H9 (cell line): Measurements from ENCODE around the gene PRR5L. TPM values are rescaled to one million over a fixed set of nuclear protein-coding genes. Genes with fewer than 3 reads are reported as not detected.
A peak's percentile ranks its signal among the peaks of the same experiment; 100 is the strongest.

ENCODE experiments used
- DNase-seq: peaks from one replicate; pipeline ENCODE4 v3.0.0-alpha.2; 2017
- H2AFZ ChIP-seq: one replicate; pipeline ENCODE4 v1.6.1; 2013; ENCODE audit warnings: mild to moderate bottlenecking, low read length, control low read depth, moderate library complexity
- H2AK5ac ChIP-seq: 2 replicates; pipeline ENCODE4 v1.6.1; 2013; ENCODE audit warnings: low read length, control low read depth, mixed read lengths; ENCODE audit not compliant: insufficient read length
- H2BK120ac ChIP-seq: one replicate; pipeline ENCODE4 v1.6.1; 2013; ENCODE audit warnings: low read depth, mild to moderate bottlenecking, low read length, control low read depth, inconsistent platforms; ENCODE audit not compliant: poor library complexity, severe bottlenecking
- H2BK12ac ChIP-seq: 2 replicates; pipeline ENCODE4 v1.6.1; 2013; ENCODE audit warnings: low read length, control low read depth, mixed read lengths, low read depth; ENCODE audit not compliant: insufficient read length
- H2BK15ac ChIP-seq: 2 replicates; pipeline ENCODE4 v1.6.1; 2013; ENCODE audit warnings: low read depth, low read length, control low read depth
- H2BK20ac ChIP-seq: one replicate; pipeline ENCODE4 v1.6.1; 2013; ENCODE audit warnings: low read depth, mild to moderate bottlenecking, low read length, control low read depth, inconsistent platforms; ENCODE audit not compliant: poor library complexity, severe bottlenecking
- H2BK5ac ChIP-seq: 2 replicates; pipeline ENCODE4 v1.6.1; 2013; ENCODE audit warnings: low read length, control low read depth, mixed read lengths; ENCODE audit not compliant: insufficient read length
- H3K14ac ChIP-seq: 2 replicates; pipeline ENCODE4 v1.6.1; 2013; ENCODE audit warnings: low read length, control low read depth; ENCODE audit not compliant: insufficient read depth
- H3K18ac ChIP-seq: 2 replicates; pipeline ENCODE4 v1.6.1; 2013; ENCODE audit warnings: low read depth, mild to moderate bottlenecking, mixed read lengths, low read length, control low read depth; ENCODE audit not compliant: insufficient read length
- H3K23ac ChIP-seq: 2 replicates; pipeline ENCODE4 v1.6.1; 2013; ENCODE audit warnings: low read length, control low read depth, mixed read lengths, low read depth; ENCODE audit not compliant: insufficient read length
- H3K23me2 ChIP-seq: 2 replicates; pipeline ENCODE4 v1.6.1; 2013; ENCODE audit warnings: low read depth, mild to moderate bottlenecking, mixed read lengths, low read length, control low read depth; ENCODE audit not compliant: insufficient read length, poor library complexity, severe bottlenecking
- H3K27ac ChIP-seq: 2 replicates; pipeline ENCODE4 v1.5.1; 2013; ENCODE audit warnings: low read length, control low read depth, mixed read lengths, low read depth; ENCODE audit not compliant: insufficient read length
- H3K27me3 ChIP-seq: 2 replicates; pipeline ENCODE4 v1.6.1; 2013; ENCODE audit warnings: low read length, control low read depth, inconsistent platforms; ENCODE audit not compliant: insufficient read depth
- H3K4ac ChIP-seq: 2 replicates; pipeline ENCODE4 v1.6.1; 2013; ENCODE audit warnings: low read depth, mild to moderate bottlenecking, control low read depth, inconsistent platforms, low read length, moderate library complexity
- H3K4me1 ChIP-seq: 2 replicates; pipeline ENCODE4 v1.6.1; 2013; ENCODE audit warnings: low read length, control low read depth, inconsistent platforms; ENCODE audit not compliant: insufficient read depth
- H3K4me2 ChIP-seq: 2 replicates; pipeline ENCODE4 v1.6.1; 2013; ENCODE audit warnings: low read length, control low read depth, mixed read lengths; ENCODE audit not compliant: insufficient read length, insufficient read depth
- H3K56ac ChIP-seq: 2 replicates; pipeline ENCODE4 v1.6.1; 2013; ENCODE audit warnings: low read depth, mild to moderate bottlenecking, mixed read lengths, low read length, control low read depth; ENCODE audit not compliant: insufficient read length
- H3K79me1 ChIP-seq: 2 replicates; pipeline ENCODE4 v1.6.1; 2013; ENCODE audit warnings: low read depth, mild to moderate bottlenecking, moderate library complexity, low read length, control low read depth, inconsistent platforms; ENCODE audit not compliant: insufficient read depth, poor library complexity, severe bottlenecking
- H3K79me2 ChIP-seq: 2 replicates; pipeline ENCODE4 v1.6.1; 2013; ENCODE audit warnings: low read length, control low read depth, inconsistent platforms; ENCODE audit not compliant: insufficient read depth
- H3K9ac ChIP-seq: 2 replicates; pipeline ENCODE4 v1.6.1; 2013; ENCODE audit warnings: low read length, control low read depth, mixed read lengths; ENCODE audit not compliant: insufficient read length; ENCODE audit errors: extremely low read depth
- H3K9me3 ChIP-seq: one replicate; pipeline ENCODE4 v1.6.1; 2013; ENCODE audit warnings: low read depth, low read length, inconsistent platforms; ENCODE audit not compliant: control insufficient read depth
- H3T11ph ChIP-seq: one replicate; pipeline ENCODE4 v1.6.1; 2013; ENCODE audit warnings: mild to moderate bottlenecking, low read length, control low read depth, inconsistent platforms
- H4K20me1 ChIP-seq: one replicate; pipeline ENCODE4 v1.6.1; 2013; ENCODE audit not compliant: control insufficient read depth, insufficient read length, insufficient read depth
- H4K5ac ChIP-seq: 2 replicates; pipeline ENCODE4 v1.6.1; 2013; ENCODE audit warnings: low read depth, mild to moderate bottlenecking, mixed read lengths, low read length, control low read depth; ENCODE audit not compliant: insufficient read length
- H4K8ac ChIP-seq: replicated peaks from 2 replicates; pipeline ENCODE4 v1.6.1; 2013; ENCODE audit warnings: low read length, control low read depth, mixed read lengths, low read depth; ENCODE audit not compliant: insufficient read length
- H4K91ac ChIP-seq: 2 replicates; pipeline ENCODE4 v1.6.1; 2013; ENCODE audit warnings: low read depth, mild to moderate bottlenecking, moderate library complexity, mixed read lengths, low read length, control low read depth; ENCODE audit not compliant: insufficient read length
- H3K27ac Mint-ChIP-seq, 3 experiments: 2 replicates in 2 of 3; 3 replicates in 1 of 3; pipeline ENCODE4 v1.8.0; 2020 to 2021; ENCODE audit warnings: mixed read lengths in 3 of 3, mild to moderate bottlenecking in 1 of 3, moderate library complexity in 1 of 3
- H3K27me3 Mint-ChIP-seq: 2 replicates; pipeline ENCODE4 v1.8.0; 2021; ENCODE audit warnings: low read depth, mild to moderate bottlenecking, moderate library complexity, mixed read lengths
- H3K36me3 Mint-ChIP-seq, 3 experiments: 2 replicates in 2 of 3; 3 replicates in 1 of 3; pipeline ENCODE4 v1.8.0; 2020 to 2021; ENCODE audit warnings: low read depth in 3 of 3, mixed read lengths in 3 of 3; ENCODE audit not compliant: insufficient read depth in 1 of 3
- H3K4me1 Mint-ChIP-seq, 2 experiments: 2 replicates each; pipeline ENCODE4 v1.8.0; 2020; ENCODE audit warnings: mixed read lengths in 2 of 2
- H3K4me3 Mint-ChIP-seq, 2 experiments: 2 replicates in 1 of 2; 3 replicates in 1 of 2; pipeline ENCODE4 v1.8.0; 2020 to 2021; ENCODE audit warnings: mild to moderate bottlenecking in 2 of 2, mixed read lengths in 2 of 2, moderate library complexity in 1 of 2
- H3K9me3 Mint-ChIP-seq, 2 experiments: 2 replicates in 1 of 2; 3 replicates in 1 of 2; pipeline ENCODE4 v1.8.0; 2020; ENCODE audit warnings: mild to moderate bottlenecking in 2 of 2, mixed read lengths in 2 of 2, moderate library complexity in 1 of 2
- WGBS: extraction: QIAGEN DNeasy Blood & Tissue Kit; methylation state at CpG from one replicate; pipeline ENCODE4 v1.1.7; 2013; ENCODE audit warnings: missing lambda C conversion rate, low lambda C conversion rate, mixed read lengths; ENCODE audit not compliant: insufficient read length; ENCODE audit errors: extremely low coverage; 5-methylcytosine and 5-hydroxymethylcytosine counted together
- total RNA-seq: library from RNA; stranded (reverse); gene quantifications from 2 replicates; pipeline ENCODE4 v1.2.1, GENCODE V29; 2021
- TF ChIP-seq, protein P1 (sequence below): fragments of 200-600 bp; sonication (generic); conservative IDR thresholded peaks from 3 replicates; pipeline ENCODE4 v1.8.0; 2021; ENCODE audit warnings: antibody characterized with exemption, mild to moderate bottlenecking

Gene PRR5L
- total RNA-seq, 1 experiment from 2014 or later = 5.6 TPM

DNA sequence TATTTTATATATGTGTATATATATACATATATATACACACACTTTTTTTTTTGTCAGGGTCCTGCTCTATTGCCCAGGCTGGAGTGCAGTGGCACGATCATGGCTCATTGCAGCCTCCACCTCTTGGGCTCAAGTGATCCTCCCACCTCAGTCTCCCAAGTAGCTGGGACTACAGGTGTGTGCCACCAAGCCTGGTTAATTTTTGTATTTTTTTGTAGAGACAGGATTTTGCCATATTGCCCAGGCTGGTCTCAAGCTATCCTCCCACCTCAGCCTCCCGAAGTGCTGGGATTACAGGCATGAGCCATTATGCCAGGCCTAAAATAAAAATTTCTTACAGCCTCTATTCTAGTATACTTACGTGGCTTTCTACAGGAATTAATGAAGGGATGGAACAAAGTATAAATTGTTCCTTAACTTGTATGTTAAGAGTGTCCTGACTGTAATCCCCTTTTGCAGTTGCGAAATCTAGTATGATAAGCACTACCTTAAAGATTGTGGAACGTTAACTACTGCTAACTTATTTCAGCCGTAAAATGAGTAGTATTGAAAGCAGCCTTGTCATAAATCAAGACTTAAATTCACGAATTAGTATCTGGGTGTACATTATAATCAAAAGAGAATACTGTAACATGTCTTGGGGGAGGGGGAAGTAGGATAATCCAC is 211.9 kb downstream of the PRR5L start:
- DNase-seq = no peak
- Histone ChIP-seq H2BK5ac (no peak overlapping the region), H3K9ac (no peak overlapping the region), H3K27me3 (no peaks in the 10 kb centered on the region), H4K8ac (no peak overlapping the region), H2BK20ac (no peak overlapping the region), H2BK12ac (no peak overlapping the region), H2BK120ac (no peak overlapping the region), H2BK15ac (no peak overlapping the region), H3K18ac (no peak overlapping the region), H2AFZ (no peak overlapping the region), H3K56ac (no peak overlapping the region), H3K4ac (no peak overlapping the region), H3K23me2 (peaks cover 7% of the 10 kb centered on the region), H3K79me1 (no peaks in the 10 kb centered on the region), H3T11ph (no peak overlapping the region), H4K91ac (no peak overlapping the region), H3K23ac (no peak overlapping the region), H3K14ac (no peak overlapping the region), H3K9me3 (no peaks in the 10 kb centered on the region), H3K4me1 (peaks cover 2% of the 10 kb centered on the region; the same call in 1 of the 2 replicates), H2AK5ac (no peak overlapping the region), H3K4me2 (no peak overlapping the region), H4K5ac (no peak overlapping the region), H3K27ac (no peak overlapping the region), H3K79me2 (no peaks in the 10 kb centered on the region), H4K20me1 (no peaks in the 10 kb centered on the region)
- Mint-ChIP-seq H3K4me3 (peak overlapping the region; percentile 93 to 98), H3K27me3 (peaks cover 13% of the 10 kb centered on the region), H3K9me3 (no peaks in the 10 kb centered on the region; a peak in 1 of 5 replicates), H3K27ac (no peak overlapping the region), H3K36me3 (peaks cover 0 to 2% (median 0%) of the 10 kb centered on the region in 3 experiments; a peak in 2 of 7 replicates), H3K4me1 (peaks cover 15 to 17% of the 10 kb centered on the region in 2 experiments)
- WGBS = no CpG with 5 or more reads among the region's 7 CpGs
- TF ChIP-seq, protein P1, sequence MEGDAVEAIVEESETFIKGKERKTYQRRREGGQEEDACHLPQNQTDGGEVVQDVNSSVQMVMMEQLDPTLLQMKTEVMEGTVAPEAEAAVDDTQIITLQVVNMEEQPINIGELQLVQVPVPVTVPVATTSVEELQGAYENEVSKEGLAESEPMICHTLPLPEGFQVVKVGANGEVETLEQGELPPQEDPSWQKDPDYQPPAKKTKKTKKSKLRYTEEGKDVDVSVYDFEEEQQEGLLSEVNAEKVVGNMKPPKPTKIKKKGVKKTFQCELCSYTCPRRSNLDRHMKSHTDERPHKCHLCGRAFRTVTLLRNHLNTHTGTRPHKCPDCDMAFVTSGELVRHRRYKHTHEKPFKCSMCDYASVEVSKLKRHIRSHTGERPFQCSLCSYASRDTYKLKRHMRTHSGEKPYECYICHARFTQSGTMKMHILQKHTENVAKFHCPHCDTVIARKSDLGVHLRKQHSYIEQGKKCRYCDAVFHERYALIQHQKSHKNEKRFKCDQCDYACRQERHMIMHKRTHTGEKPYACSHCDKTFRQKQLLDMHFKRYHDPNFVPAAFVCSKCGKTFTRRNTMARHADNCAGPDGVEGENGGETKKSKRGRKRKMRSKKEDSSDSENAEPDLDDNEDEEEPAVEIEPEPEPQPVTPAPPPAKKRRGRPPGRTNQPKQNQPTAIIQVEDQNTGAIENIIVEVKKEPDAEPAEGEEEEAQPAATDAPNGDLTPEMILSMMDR = no peak
